OCI-LY7 (cell line): Measurements from ENCODE around the gene COL15A1. TPM values are rescaled to one million over a fixed set of nuclear protein-coding genes. Genes with fewer than 3 reads are reported as not detected.
A peak's percentile ranks its signal among the peaks of the same experiment; 100 is the strongest.

Source experiments
- BruUV-seq: library from RNA; stranded (reverse); fragments of 400-500 nt; replicated peaks from 2 replicates; lab custom pipeline; 2021; lab: Mats Ljungman, UMichigan
- CTCF ChIA-PET: fragments of 300-600 bp; sonication (Branson Sonifier 250); formaldehyde crosslinking; loops from one replicate; lab custom pipeline; 2022; ENCODE audit warnings: antibody characterized with exemption; ENCODE audit not compliant: unreplicated experiment; lab: Charles Lee
- POLR2A ChIA-PET: fragments of 300-600 bp; sonication (Branson Sonifier 250); formaldehyde crosslinking; loops from one replicate; lab custom pipeline; 2022; ENCODE audit warnings: antibody characterized with exemption; lab: Charles Lee
- DNase-seq: peaks from one replicate; pipeline ENCODE4 v3.0.0-alpha.2; 2015; ENCODE audit warnings: low spot score
- H2AFZ ChIP-seq: fragments of 200-600 bp; sonication (generic), shearing (Covaris generic); 2 replicates; pipeline ENCODE4 v1.6.1; 2014; ENCODE audit warnings: mild to moderate bottlenecking, antibody characterized with exemption, low read length, moderate library complexity
- H3K27ac ChIP-seq: fragments of 200-600 bp; sonication (generic); 2 replicates; pipeline ENCODE4 v1.5.1; 2014; ENCODE audit warnings: mixed run types, low read depth, mild to moderate bottlenecking, moderate library complexity, low read length, inconsistent platforms; ENCODE audit not compliant: poor library complexity, severe bottlenecking
- H3K36me3 ChIP-seq: fragments of 200-600 bp; sonication (generic); 2 replicates; pipeline ENCODE4 v1.6.1; 2014; ENCODE audit warnings: mild to moderate bottlenecking, antibody characterized with exemption, low read length, moderate library complexity, mixed read lengths; ENCODE audit not compliant: insufficient read depth
- H3K4me1 ChIP-seq: fragments of 200-600 bp; sonication (generic); 2 replicates; pipeline ENCODE4 v1.5.1; 2014; ENCODE audit warnings: mild to moderate bottlenecking, low read length; ENCODE audit not compliant: insufficient read depth, poor library complexity, severe bottlenecking
- H3K4me2 ChIP-seq: fragments of 200-600 bp; sonication (generic); 2 replicates; pipeline ENCODE4 v1.6.1; 2014; ENCODE audit warnings: mild to moderate bottlenecking, low read length
- H3K4me3 ChIP-seq: fragments of 200-600 bp; sonication (generic); 2 replicates; pipeline ENCODE4 v1.5.1; 2014; ENCODE audit warnings: mild to moderate bottlenecking, low read depth, low read length; ENCODE audit not compliant: poor library complexity, severe bottlenecking
- H3K79me2 ChIP-seq: fragments of 200-600 bp; sonication (generic); 2 replicates; pipeline ENCODE4 v1.6.1; 2016; ENCODE audit warnings: low read depth, mild to moderate bottlenecking, low read length, moderate library complexity, mixed read lengths; ENCODE audit not compliant: insufficient read depth
- H3K9me2 ChIP-seq: fragments of 200-600 bp; sonication (generic); 2 replicates; pipeline ENCODE4 v1.6.1; 2016; ENCODE audit warnings: mild to moderate bottlenecking, low read length, mixed read lengths; ENCODE audit not compliant: insufficient read depth
- H3K9me3 ChIP-seq: fragments of 200-600 bp; sonication (generic); 2 replicates; pipeline ENCODE4 v1.6.1; 2014; ENCODE audit warnings: mild to moderate bottlenecking, mixed run types, low read length, mixed read lengths
- H4K20me1 ChIP-seq: fragments of 200-600 bp; sonication (generic); 2 replicates; pipeline ENCODE4 v1.6.1; 2014; ENCODE audit warnings: mild to moderate bottlenecking, antibody characterized with exemption, low read length, moderate library complexity, mixed read lengths; ENCODE audit not compliant: insufficient read depth
- EZH2phosphoT487 ChIP-seq: fragments of 200-600 bp; sonication (generic); IDR thresholded peaks from 2 replicates; pipeline ENCODE4 v1.6.1; 2018; ENCODE audit warnings: low read depth, borderline replicate concordance, mild to moderate bottlenecking, mixed run types, antibody characterized with exemption, low read length, moderate library complexity, mixed read lengths
- intact Hi-C: fragments of 100-400 bp; cut with micrococcal nuclease; formaldehyde crosslinking; loops from one replicate; pipeline ENCODE4 v1.10.0; 2022; ENCODE audit not compliant: unreplicated experiment
- total RNA-seq, 2 experiments: library from RNA; depleted of rRNA in 1 of 2; stranded (reverse); fragments of >200 nt in 1 of 2; shearing (Covaris generic) in 1 of 2; gene quantifications; 2 replicates each; pipeline ENCODE4 v1.2.3, GENCODE V29; 2014 to 2022
- TF ChIP-seq, protein P1 (sequence below): fragments of 200-600 bp; sonication (generic); conservative IDR thresholded peaks from 2 replicates; pipeline ENCODE4 v1.5.1; 2014; ENCODE audit warnings: mild to moderate bottlenecking, antibody characterized with exemption, low read length, moderate library complexity, mixed read lengths

Gene COL15A1
- total RNA-seq, 2 experiments from 2014 or later = not detected

DNA sequence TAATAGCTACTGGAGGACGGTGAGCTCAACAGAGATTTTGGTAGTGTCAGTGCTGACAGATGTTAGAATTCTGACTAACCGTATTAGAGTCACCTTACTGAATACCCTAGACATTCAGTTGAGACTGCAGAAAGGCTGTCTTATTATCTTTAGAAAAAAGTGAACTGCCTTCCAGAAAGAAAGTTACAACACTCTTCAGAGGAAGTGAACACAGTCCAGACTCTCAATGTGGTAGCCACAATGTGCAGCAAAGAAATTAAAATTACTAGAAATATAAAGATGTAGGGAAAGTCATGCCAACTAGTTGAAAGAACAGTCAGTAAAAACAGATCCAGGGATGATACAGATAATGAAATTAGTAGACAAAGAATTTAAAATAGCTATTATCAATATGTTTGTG, 47.1 kb upstream of the COL15A1 start:
- no peaks in the 10 kb centered on the region for H3K36me3 ChIP-seq
- H3K4me2 ChIP-seq = no peak overlapping the region
- no peaks in the 10 kb centered on the region for H3K4me1 ChIP-seq
- no peaks in the 10 kb centered on the region for H3K9me2 ChIP-seq
- no peak overlapping the region for H3K27ac ChIP-seq
- no peak overlapping the region for H3K4me3 ChIP-seq
- BruUV-seq = no TSS peak
- H2AFZ ChIP-seq = no peak overlapping the region
- no peaks in the 10 kb centered on the region for H3K9me3 ChIP-seq
- CTCF ChIA-PET = no interaction called here
- POLR2A ChIA-PET = interaction anchor here (0.7 kb wide), 1 partner anchor 1360 kb away, joined by 3 read pairs; no protein-coding TSS in a partner anchor
- H3K79me2 ChIP-seq = no peaks in the 10 kb centered on the region
- TF ChIP-seq EZH2phosphoT487 = no peak
- TF ChIP-seq, protein P1, sequence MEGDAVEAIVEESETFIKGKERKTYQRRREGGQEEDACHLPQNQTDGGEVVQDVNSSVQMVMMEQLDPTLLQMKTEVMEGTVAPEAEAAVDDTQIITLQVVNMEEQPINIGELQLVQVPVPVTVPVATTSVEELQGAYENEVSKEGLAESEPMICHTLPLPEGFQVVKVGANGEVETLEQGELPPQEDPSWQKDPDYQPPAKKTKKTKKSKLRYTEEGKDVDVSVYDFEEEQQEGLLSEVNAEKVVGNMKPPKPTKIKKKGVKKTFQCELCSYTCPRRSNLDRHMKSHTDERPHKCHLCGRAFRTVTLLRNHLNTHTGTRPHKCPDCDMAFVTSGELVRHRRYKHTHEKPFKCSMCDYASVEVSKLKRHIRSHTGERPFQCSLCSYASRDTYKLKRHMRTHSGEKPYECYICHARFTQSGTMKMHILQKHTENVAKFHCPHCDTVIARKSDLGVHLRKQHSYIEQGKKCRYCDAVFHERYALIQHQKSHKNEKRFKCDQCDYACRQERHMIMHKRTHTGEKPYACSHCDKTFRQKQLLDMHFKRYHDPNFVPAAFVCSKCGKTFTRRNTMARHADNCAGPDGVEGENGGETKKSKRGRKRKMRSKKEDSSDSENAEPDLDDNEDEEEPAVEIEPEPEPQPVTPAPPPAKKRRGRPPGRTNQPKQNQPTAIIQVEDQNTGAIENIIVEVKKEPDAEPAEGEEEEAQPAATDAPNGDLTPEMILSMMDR = no peak
- no peaks in the 10 kb centered on the region for H4K20me1 ChIP-seq
- intact Hi-C loops = no loop called here
- DNase-seq = no peak

DNA sequence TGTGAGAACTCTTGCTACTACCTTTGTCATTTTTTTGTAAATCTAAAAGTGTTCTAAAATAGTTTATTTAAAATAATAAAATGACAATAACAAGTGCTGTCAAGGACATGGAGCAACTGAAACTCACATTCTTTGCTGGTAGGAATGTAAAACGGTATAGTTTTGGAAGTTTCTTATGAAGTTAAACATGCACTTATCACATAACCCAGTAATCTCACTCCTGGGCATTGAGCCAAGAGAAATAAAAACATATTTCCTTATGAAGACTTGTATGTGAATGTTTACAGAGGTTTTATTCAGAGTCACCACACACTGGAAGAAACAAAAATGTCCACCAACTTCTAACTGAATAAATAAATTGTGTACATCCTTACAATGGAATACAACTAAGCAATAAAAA, 46.0 kb upstream of the COL15A1 start:
- Histone ChIP-seq H3K4me2 (no peak overlapping the region), H4K20me1 (no peaks in the 10 kb centered on the region), H3K4me3 (no peak overlapping the region), H3K9me3 (no peaks in the 10 kb centered on the region), H3K4me1 (no peaks in the 10 kb centered on the region), H3K79me2 (no peaks in the 10 kb centered on the region), H3K27ac (no peak overlapping the region), H2AFZ (no peak overlapping the region), H3K36me3 (no peaks in the 10 kb centered on the region), H3K9me2 (no peaks in the 10 kb centered on the region)
- ChIA-PET CTCF (no interaction called here), POLR2A (interaction anchor here (0.6 kb wide), 1 partner anchor 20 kb away, joined by 3 read pairs; no protein-coding TSS in a partner anchor)
- intact Hi-C loops = no loop called here
- BruUV-seq = no TSS peak
- TF ChIP-seq, protein P1 = no peak
- TF ChIP-seq EZH2phosphoT487 = 0 out of 2 replicates have a peak, but pooled peaks have one; percentile 52
- no peak for DNase-seq

DNA sequence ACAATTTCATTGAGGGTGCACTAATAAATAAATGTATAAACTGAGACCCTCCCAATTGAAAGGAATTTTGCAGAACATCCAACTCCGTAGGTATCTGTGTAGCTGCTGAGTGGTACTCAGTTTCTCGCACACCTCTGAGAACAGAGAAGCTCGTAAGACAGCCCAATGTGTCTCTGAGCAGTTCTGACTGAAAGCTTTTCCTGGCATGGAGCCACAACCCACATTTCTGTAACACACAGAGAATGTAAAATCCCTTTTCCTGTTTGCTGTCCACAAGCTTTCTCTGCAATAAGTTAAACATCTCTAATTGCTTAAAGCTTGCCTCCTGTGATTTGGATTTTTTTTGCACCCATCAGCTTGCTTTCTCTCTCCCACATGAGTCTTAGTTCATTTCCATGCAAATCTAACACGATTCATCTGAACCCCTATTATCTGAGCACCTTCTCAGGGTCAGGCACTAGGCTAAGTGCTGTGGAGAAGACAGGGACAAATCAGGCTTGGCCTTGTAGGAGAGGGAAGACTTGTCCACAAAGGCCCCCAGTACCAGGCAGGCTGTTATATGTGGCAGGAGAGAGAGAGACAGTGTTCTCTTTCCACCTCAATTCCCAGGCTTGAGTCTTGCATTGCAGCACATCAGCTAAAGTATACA, 44.2 kb upstream of the COL15A1 start:
- Histone ChIP-seq H4K20me1 (no peaks in the 10 kb centered on the region), H3K4me2 (no peak overlapping the region), H2AFZ (no peak overlapping the region), H3K79me2 (no peaks in the 10 kb centered on the region), H3K27ac (no peak overlapping the region), H3K9me3 (no peaks in the 10 kb centered on the region), H3K4me1 (no peaks in the 10 kb centered on the region), H3K4me3 (no peak overlapping the region), H3K9me2 (no peaks in the 10 kb centered on the region), H3K36me3 (no peaks in the 10 kb centered on the region)
- BruUV-seq = no TSS peak
- TF ChIP-seq, protein P1 = no peak
- no peak for TF ChIP-seq EZH2phosphoT487
- no peak for DNase-seq
- CTCF ChIA-PET = no interaction called here
- POLR2A ChIA-PET = no interaction called here
- intact Hi-C loops = no loop called here
